ENCODE data around the gene OPCML. TPM values are rescaled to one million over a fixed set of nuclear protein-coding genes. Genes with fewer than 3 reads are reported as not detected.

Gene OPCML
- total and polyA plus RNA-seq, 7 donors, result 0.01 to 0.80 (median 0.07) TPM; not detected in 4

GRCh38 chr11:132463295-132464002 lies 1068.9 kb downstream of the OPCML start:
- no peaks in the 10 kb centered on the region for H3K27me3 ChIP-seq (ENCODE audit: insufficient read depth in 3 of 3, low read length in 2 of 3)
- WGBS, 3 donors, result 51 to 66% (median 60%) methylated on average over 3 of the region's 3 CpGs
- TF ChIP-seq, protein P1, sequence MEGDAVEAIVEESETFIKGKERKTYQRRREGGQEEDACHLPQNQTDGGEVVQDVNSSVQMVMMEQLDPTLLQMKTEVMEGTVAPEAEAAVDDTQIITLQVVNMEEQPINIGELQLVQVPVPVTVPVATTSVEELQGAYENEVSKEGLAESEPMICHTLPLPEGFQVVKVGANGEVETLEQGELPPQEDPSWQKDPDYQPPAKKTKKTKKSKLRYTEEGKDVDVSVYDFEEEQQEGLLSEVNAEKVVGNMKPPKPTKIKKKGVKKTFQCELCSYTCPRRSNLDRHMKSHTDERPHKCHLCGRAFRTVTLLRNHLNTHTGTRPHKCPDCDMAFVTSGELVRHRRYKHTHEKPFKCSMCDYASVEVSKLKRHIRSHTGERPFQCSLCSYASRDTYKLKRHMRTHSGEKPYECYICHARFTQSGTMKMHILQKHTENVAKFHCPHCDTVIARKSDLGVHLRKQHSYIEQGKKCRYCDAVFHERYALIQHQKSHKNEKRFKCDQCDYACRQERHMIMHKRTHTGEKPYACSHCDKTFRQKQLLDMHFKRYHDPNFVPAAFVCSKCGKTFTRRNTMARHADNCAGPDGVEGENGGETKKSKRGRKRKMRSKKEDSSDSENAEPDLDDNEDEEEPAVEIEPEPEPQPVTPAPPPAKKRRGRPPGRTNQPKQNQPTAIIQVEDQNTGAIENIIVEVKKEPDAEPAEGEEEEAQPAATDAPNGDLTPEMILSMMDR (IDR thresholded peaks at IDR 0.05), result no peak
- no peak for DNase-seq
- no peak overlapping the region for H3K27ac ChIP-seq
- H3K9me3 ChIP-seq, result no peaks in the 10 kb centered on the region
- intact Hi-C loops (cut with DNase I), result no loop called here
- no peak overlapping the region for H3K4me3 ChIP-seq
- no peak for ATAC-seq
- H3K4me1 ChIP-seq, result no peaks in the 10 kb centered on the region
- no peaks in the 10 kb centered on the region for H3K36me3 ChIP-seq (ENCODE audit: insufficient read depth in 1 of 2, low read depth in 1 of 2)

GRCh38 chr11:132459736-132460135 lies 1072.6 kb downstream of the OPCML start:
- Histone ChIP-seq H3K36me3 (ENCODE audit: insufficient read depth in 1 of 2, low read depth in 1 of 2) (no peaks in the 10 kb centered on the region), H3K9me3 (no peaks in the 10 kb centered on the region), H3K27ac (no peak overlapping the region), H3K27me3 (ENCODE audit: insufficient read depth in 3 of 3, low read length in 2 of 3) (peaks cover 0 to 2% (median 0%) of the 10 kb centered on the region in 3 donors), H3K4me1 (no peaks in the 10 kb centered on the region), H3K4me3 (no peak overlapping the region)
- 23 to 58% (median 29%) methylated on average over 1 of the region's 1 CpG for WGBS, 3 donors
- no peak for ATAC-seq
- no peak for DNase-seq
- intact Hi-C loops (cut with DNase I), result no loop called here
- TF ChIP-seq, protein P1 (IDR thresholded peaks at IDR 0.05), result no peak

DNA sequence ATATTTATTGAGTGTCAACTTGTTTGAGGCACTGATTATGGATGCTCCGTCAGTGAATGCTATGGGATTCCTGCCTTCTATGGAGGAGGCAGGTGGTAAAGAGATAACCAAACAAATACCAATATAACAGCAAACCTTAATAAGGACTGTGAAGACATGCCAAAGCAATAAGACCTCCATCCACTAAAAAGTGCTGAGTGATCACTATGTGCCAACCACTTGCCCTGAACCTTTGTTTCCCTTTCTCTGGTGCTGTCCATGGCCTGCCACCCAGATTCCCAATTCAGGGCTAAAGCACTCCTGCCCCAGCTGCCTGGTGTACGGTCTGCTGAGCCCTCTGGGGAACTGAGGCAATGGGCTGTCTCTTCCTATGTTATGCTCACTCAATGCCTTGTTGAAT lies 1074.9 kb downstream of the OPCML start:
- WGBS, 3 donors, result 77 to 79% (median 78%) methylated on average over 2 of the region's 2 CpGs
- H3K36me3 ChIP-seq (ENCODE audit: insufficient read depth in 1 of 2, low read depth in 1 of 2), result no peaks in the 10 kb centered on the region
- intact Hi-C loops (cut with DNase I), result no loop called here
- no peaks in the 10 kb centered on the region for H3K9me3 ChIP-seq
- H3K4me3 ChIP-seq, result no peak overlapping the region
- no peaks in the 10 kb centered on the region for H3K4me1 ChIP-seq
- DNase-seq (no peak), ATAC-seq (no peak)
- TF ChIP-seq, protein P1 (IDR thresholded peaks at IDR 0.05), result no peak
- peaks cover 0 to 2% (median 0%) of the 10 kb centered on the region in 3 donors for H3K27me3 ChIP-seq (ENCODE audit: insufficient read depth in 3 of 3, low read length in 2 of 3)
- H3K27ac ChIP-seq, result no peak overlapping the region

DNA sequence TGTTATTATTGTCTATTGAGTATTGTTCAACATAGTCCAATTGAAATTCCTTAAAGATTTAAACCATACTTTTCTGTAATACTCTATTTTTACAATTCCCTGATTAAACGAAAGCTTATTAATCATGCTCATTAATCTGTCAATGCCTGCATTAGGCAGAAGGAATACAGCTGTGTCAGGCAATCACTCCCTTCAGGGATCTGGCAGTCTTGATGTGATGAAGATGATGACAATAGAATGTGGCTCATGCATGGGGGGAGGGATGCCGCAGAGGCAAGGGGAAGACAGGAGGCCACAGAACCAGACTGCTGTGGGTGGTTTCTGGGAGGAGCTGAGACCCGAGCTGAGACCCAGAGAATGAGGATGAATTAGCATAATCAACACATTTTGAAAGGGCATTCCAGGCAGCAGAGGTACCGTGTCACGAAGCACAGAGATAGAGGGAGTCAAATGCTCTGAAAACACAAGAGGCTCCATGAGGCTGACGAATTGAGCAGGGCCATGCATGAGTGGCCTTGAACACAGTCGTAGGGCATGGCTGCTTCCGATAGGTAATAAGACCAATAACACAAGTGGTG lies 1075.5 kb downstream of the OPCML start:
- Histone ChIP-seq H3K27me3 (ENCODE audit: insufficient read depth in 3 of 3, low read length in 2 of 3) (peaks cover 0 to 2% (median 0%) of the 10 kb centered on the region in 3 donors), H3K27ac (no peak overlapping the region), H3K4me3 (no peak overlapping the region), H3K36me3 (ENCODE audit: insufficient read depth in 1 of 2, low read depth in 1 of 2) (no peaks in the 10 kb centered on the region), H3K9me3 (no peaks in the 10 kb centered on the region), H3K4me1 (no peaks in the 10 kb centered on the region)
- ATAC-seq (no peak), DNase-seq (no peak)
- WGBS, 3 donors, result 73 to 78% (median 77%) methylated on average over 8 of the region's 8 CpGs
- TF ChIP-seq, protein P1 (IDR thresholded peaks at IDR 0.05), result no peak
- intact Hi-C loops (cut with DNase I), result no loop called here

Data from psoas muscle (tissue), 8 donors.